ENCODE data around the gene SRRM4.

Gene SRRM4

GRCh38 chr12:119114294-119114693, 133.0 kb downstream of the SRRM4 start:
- no peak overlapping the region for H3K4me3 ChIP-seq (ENCODE audit: low read depth in 1 of 2, low read length in 2 of 2)
- no peaks in the 10 kb centered on the region for H3K9me3 ChIP-seq (ENCODE audit: control insufficient read depth in 1 of 2, low read length in 2 of 2)
- no peak overlapping the region for H3K9ac ChIP-seq (ENCODE audit: low read depth in 1 of 2, low read length in 2 of 2)
- no peak overlapping the region for H3K27ac ChIP-seq (ENCODE audit: low read depth, low read length)
- H3K27me3 ChIP-seq (ENCODE audit: control insufficient read depth in 1 of 2, insufficient read depth in 2 of 2, low read length in 2 of 2): no peaks in the 10 kb centered on the region
- no peaks in the 10 kb centered on the region for H3K4me1 ChIP-seq (ENCODE audit: control insufficient read depth in 1 of 2, insufficient read depth in 2 of 2, low read length in 2 of 2)
- no peaks in the 10 kb centered on the region for H3K36me3 ChIP-seq (ENCODE audit: control insufficient read depth in 1 of 2, insufficient read depth in 2 of 2, low read length in 2 of 2)

GRCh38 chr12:119115296-119115905, 134.1 kb downstream of the SRRM4 start:
- H3K4me1 ChIP-seq (ENCODE audit: control insufficient read depth in 1 of 2, insufficient read depth in 2 of 2, low read length in 2 of 2): no peaks in the 10 kb centered on the region
- no peak overlapping the region for H3K9ac ChIP-seq (ENCODE audit: low read depth in 1 of 2, low read length in 2 of 2)
- no peaks in the 10 kb centered on the region for H3K36me3 ChIP-seq (ENCODE audit: control insufficient read depth in 1 of 2, insufficient read depth in 2 of 2, low read length in 2 of 2)
- no peak overlapping the region for H3K27ac ChIP-seq (ENCODE audit: low read depth, low read length)
- H3K4me3 ChIP-seq (ENCODE audit: low read depth in 1 of 2, low read length in 2 of 2): no peak overlapping the region
- no peaks in the 10 kb centered on the region for H3K27me3 ChIP-seq (ENCODE audit: control insufficient read depth in 1 of 2, insufficient read depth in 2 of 2, low read length in 2 of 2)
- no peaks in the 10 kb centered on the region for H3K9me3 ChIP-seq (ENCODE audit: control insufficient read depth in 1 of 2, low read length in 2 of 2)

- H3K36me3 ChIP-seq (ENCODE audit: control insufficient read depth in 1 of 2, insufficient read depth in 2 of 2, low read length in 2 of 2): no peaks in the 10 kb centered on the region
- H3K4me1 ChIP-seq (ENCODE audit: control insufficient read depth in 1 of 2, insufficient read depth in 2 of 2, low read length in 2 of 2): no peaks in the 10 kb centered on the region
- no peak overlapping the region for H3K27ac ChIP-seq (ENCODE audit: low read depth, low read length)
- no peak overlapping the region for H3K9ac ChIP-seq (ENCODE audit: low read depth in 1 of 2, low read length in 2 of 2)
- no peaks in the 10 kb centered on the region for H3K27me3 ChIP-seq (ENCODE audit: control insufficient read depth in 1 of 2, insufficient read depth in 2 of 2, low read length in 2 of 2)
- H3K4me3 ChIP-seq (ENCODE audit: low read depth in 1 of 2, low read length in 2 of 2): no peak overlapping the region
- no peaks in the 10 kb centered on the region for H3K9me3 ChIP-seq (ENCODE audit: control insufficient read depth in 1 of 2, low read length in 2 of 2)
Observed at GRCh38 chr12:119117936-119118335, 136.6 kb downstream of the SRRM4 start.

GRCh38 chr12:119118625-119119024, 137.3 kb downstream of the SRRM4 start:
- no peak overlapping the region for H3K9ac ChIP-seq (ENCODE audit: low read depth in 1 of 2, low read length in 2 of 2)
- no peak overlapping the region for H3K4me3 ChIP-seq (ENCODE audit: low read depth in 1 of 2, low read length in 2 of 2)
- no peak overlapping the region for H3K27ac ChIP-seq (ENCODE audit: low read depth, low read length)
- no peaks in the 10 kb centered on the region for H3K4me1 ChIP-seq (ENCODE audit: control insufficient read depth in 1 of 2, insufficient read depth in 2 of 2, low read length in 2 of 2)
- no peaks in the 10 kb centered on the region for H3K27me3 ChIP-seq (ENCODE audit: control insufficient read depth in 1 of 2, insufficient read depth in 2 of 2, low read length in 2 of 2)
- H3K36me3 ChIP-seq (ENCODE audit: control insufficient read depth in 1 of 2, insufficient read depth in 2 of 2, low read length in 2 of 2): no peaks in the 10 kb centered on the region
- no peaks in the 10 kb centered on the region for H3K9me3 ChIP-seq (ENCODE audit: control insufficient read depth in 1 of 2, low read length in 2 of 2)

GRCh38 chr12:119122047-119122446, 140.7 kb downstream of the SRRM4 start:
- H3K27ac ChIP-seq (ENCODE audit: low read depth, low read length): no peak overlapping the region
- H3K4me1 ChIP-seq (ENCODE audit: control insufficient read depth in 1 of 2, insufficient read depth in 2 of 2, low read length in 2 of 2): no peaks in the 10 kb centered on the region
- H3K9me3 ChIP-seq (ENCODE audit: control insufficient read depth in 1 of 2, low read length in 2 of 2): no peaks in the 10 kb centered on the region
- no peaks in the 10 kb centered on the region for H3K27me3 ChIP-seq (ENCODE audit: control insufficient read depth in 1 of 2, insufficient read depth in 2 of 2, low read length in 2 of 2)
- no peaks in the 10 kb centered on the region for H3K36me3 ChIP-seq (ENCODE audit: control insufficient read depth in 1 of 2, insufficient read depth in 2 of 2, low read length in 2 of 2)
- no peak overlapping the region for H3K9ac ChIP-seq (ENCODE audit: low read depth in 1 of 2, low read length in 2 of 2)
- H3K4me3 ChIP-seq (ENCODE audit: low read depth in 1 of 2, low read length in 2 of 2): no peak overlapping the region

- Histone ChIP-seq H3K9me3 (ENCODE audit: control insufficient read depth in 1 of 2, low read length in 2 of 2) (no peaks in the 10 kb centered on the region), H3K27ac (ENCODE audit: low read depth, low read length) (no peak overlapping the region), H3K9ac (ENCODE audit: low read depth in 1 of 2, low read length in 2 of 2) (no peak overlapping the region), H3K27me3 (ENCODE audit: control insufficient read depth in 1 of 2, insufficient read depth in 2 of 2, low read length in 2 of 2) (no peaks in the 10 kb centered on the region), H3K4me1 (ENCODE audit: control insufficient read depth in 1 of 2, insufficient read depth in 2 of 2, low read length in 2 of 2) (no peaks in the 10 kb centered on the region), H3K36me3 (ENCODE audit: control insufficient read depth in 1 of 2, insufficient read depth in 2 of 2, low read length in 2 of 2) (no peaks in the 10 kb centered on the region), H3K4me3 (ENCODE audit: low read depth in 1 of 2, low read length in 2 of 2) (no peak overlapping the region)
Observed at GRCh38 chr12:119122751-119123150, 141.4 kb downstream of the SRRM4 start.

GRCh38 chr12:119128527-119128926, 147.2 kb downstream of the SRRM4 start:
- no peak overlapping the region for H3K27ac ChIP-seq (ENCODE audit: low read depth, low read length)

GRCh38 chr12:119129827-119130434, 148.6 kb downstream of the SRRM4 start:
- Histone ChIP-seq H3K27me3 (ENCODE audit: control insufficient read depth in 1 of 2, insufficient read depth in 2 of 2, low read length in 2 of 2) (no peaks in the 10 kb centered on the region), H3K36me3 (ENCODE audit: control insufficient read depth in 1 of 2, insufficient read depth in 2 of 2, low read length in 2 of 2) (no peaks in the 10 kb centered on the region), H3K9ac (ENCODE audit: low read depth in 1 of 2, low read length in 2 of 2) (no peak overlapping the region), H3K27ac (ENCODE audit: low read depth, low read length) (no peak overlapping the region), H3K9me3 (ENCODE audit: control insufficient read depth in 1 of 2, low read length in 2 of 2) (no peaks in the 10 kb centered on the region), H3K4me3 (ENCODE audit: low read depth in 1 of 2, low read length in 2 of 2) (no peak overlapping the region), H3K4me1 (ENCODE audit: control insufficient read depth in 1 of 2, insufficient read depth in 2 of 2, low read length in 2 of 2) (no peaks in the 10 kb centered on the region)

More at GRCh38 chr12:119128527-119128926, 147.2 kb downstream of the SRRM4 start:
- no peaks in the 10 kb centered on the region for H3K27me3 ChIP-seq (ENCODE audit: control insufficient read depth in 1 of 2, insufficient read depth in 2 of 2, low read length in 2 of 2)
- no peak overlapping the region for H3K9ac ChIP-seq (ENCODE audit: low read depth in 1 of 2, low read length in 2 of 2)
- no peaks in the 10 kb centered on the region for H3K4me1 ChIP-seq (ENCODE audit: control insufficient read depth in 1 of 2, insufficient read depth in 2 of 2, low read length in 2 of 2)
- no peaks in the 10 kb centered on the region for H3K36me3 ChIP-seq (ENCODE audit: control insufficient read depth in 1 of 2, insufficient read depth in 2 of 2, low read length in 2 of 2)
- no peaks in the 10 kb centered on the region for H3K9me3 ChIP-seq (ENCODE audit: control insufficient read depth in 1 of 2, low read length in 2 of 2)
- H3K4me3 ChIP-seq (ENCODE audit: low read depth in 1 of 2, low read length in 2 of 2): no peak overlapping the region

- Histone ChIP-seq H3K27me3 (ENCODE audit: control insufficient read depth in 1 of 2, insufficient read depth in 2 of 2, low read length in 2 of 2) (no peaks in the 10 kb centered on the region), H3K9ac (ENCODE audit: low read depth in 1 of 2, low read length in 2 of 2) (no peak overlapping the region), H3K9me3 (ENCODE audit: control insufficient read depth in 1 of 2, low read length in 2 of 2) (no peaks in the 10 kb centered on the region), H3K4me1 (ENCODE audit: control insufficient read depth in 1 of 2, insufficient read depth in 2 of 2, low read length in 2 of 2) (no peaks in the 10 kb centered on the region), H3K27ac (ENCODE audit: low read depth, low read length) (no peak overlapping the region), H3K36me3 (ENCODE audit: control insufficient read depth in 1 of 2, insufficient read depth in 2 of 2, low read length in 2 of 2) (no peaks in the 10 kb centered on the region), H3K4me3 (ENCODE audit: low read depth in 1 of 2, low read length in 2 of 2) (no peak overlapping the region)
Observed at GRCh38 chr12:119130523-119130922, 149.2 kb downstream of the SRRM4 start.

- Histone ChIP-seq H3K9ac (ENCODE audit: low read depth in 1 of 2, low read length in 2 of 2) (no peak overlapping the region), H3K27ac (ENCODE audit: low read depth, low read length) (no peak overlapping the region), H3K9me3 (ENCODE audit: control insufficient read depth in 1 of 2, low read length in 2 of 2) (no peaks in the 10 kb centered on the region), H3K4me3 (ENCODE audit: low read depth in 1 of 2, low read length in 2 of 2) (no peak overlapping the region), H3K4me1 (ENCODE audit: control insufficient read depth in 1 of 2, insufficient read depth in 2 of 2, low read length in 2 of 2) (no peaks in the 10 kb centered on the region), H3K27me3 (ENCODE audit: control insufficient read depth in 1 of 2, insufficient read depth in 2 of 2, low read length in 2 of 2) (no peaks in the 10 kb centered on the region), H3K36me3 (ENCODE audit: control insufficient read depth in 1 of 2, insufficient read depth in 2 of 2, low read length in 2 of 2) (no peaks in the 10 kb centered on the region)
Observed at GRCh38 chr12:119134284-119135072, 153.1 kb downstream of the SRRM4 start.
